ENCODE measurements around the gene KIAA1671. TPM values are rescaled to one million over a fixed set of nuclear protein-coding genes. Genes with fewer than 3 reads are reported as not detected.

The KIAA1671 gene
- total RNA-seq, 1 donor from 2014 or later: 14.5 TPM

DNA sequence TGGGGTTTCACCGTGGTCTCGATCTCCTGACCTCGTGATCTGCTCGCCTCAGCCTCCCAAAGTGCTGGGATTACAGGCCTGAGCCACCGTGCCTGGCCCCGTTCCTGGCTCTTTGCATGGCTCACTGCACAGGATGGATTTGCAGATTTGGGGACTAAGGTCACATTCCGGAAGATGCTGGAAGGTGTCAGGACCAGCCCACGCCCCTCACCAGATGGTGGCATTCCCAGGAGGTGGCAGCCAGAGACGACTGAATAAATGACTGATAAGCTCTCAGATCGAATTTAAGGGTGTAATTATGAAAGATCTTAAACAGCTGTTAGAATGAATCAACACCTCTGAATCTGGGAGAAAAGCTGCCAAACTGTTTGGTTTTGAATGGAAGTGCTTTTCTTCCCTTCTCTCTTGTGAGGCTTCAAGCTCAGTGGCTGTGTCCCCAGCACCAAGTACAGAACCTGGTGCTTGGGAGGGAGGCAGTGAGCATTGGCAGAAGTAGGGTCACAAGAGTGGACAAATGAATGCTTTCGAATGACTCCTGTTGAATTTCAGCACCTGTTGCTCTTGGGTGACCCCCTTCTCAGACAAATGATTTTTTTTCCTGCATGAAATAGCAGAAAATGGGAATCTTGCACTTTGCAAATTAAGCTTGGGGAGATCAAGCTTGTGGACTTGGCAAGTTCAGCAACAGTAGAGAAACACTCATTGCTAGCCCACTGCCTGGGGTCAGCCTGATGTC is 69.6 kb downstream of the KIAA1671 start:
- TF ChIP-seq, protein P1, sequence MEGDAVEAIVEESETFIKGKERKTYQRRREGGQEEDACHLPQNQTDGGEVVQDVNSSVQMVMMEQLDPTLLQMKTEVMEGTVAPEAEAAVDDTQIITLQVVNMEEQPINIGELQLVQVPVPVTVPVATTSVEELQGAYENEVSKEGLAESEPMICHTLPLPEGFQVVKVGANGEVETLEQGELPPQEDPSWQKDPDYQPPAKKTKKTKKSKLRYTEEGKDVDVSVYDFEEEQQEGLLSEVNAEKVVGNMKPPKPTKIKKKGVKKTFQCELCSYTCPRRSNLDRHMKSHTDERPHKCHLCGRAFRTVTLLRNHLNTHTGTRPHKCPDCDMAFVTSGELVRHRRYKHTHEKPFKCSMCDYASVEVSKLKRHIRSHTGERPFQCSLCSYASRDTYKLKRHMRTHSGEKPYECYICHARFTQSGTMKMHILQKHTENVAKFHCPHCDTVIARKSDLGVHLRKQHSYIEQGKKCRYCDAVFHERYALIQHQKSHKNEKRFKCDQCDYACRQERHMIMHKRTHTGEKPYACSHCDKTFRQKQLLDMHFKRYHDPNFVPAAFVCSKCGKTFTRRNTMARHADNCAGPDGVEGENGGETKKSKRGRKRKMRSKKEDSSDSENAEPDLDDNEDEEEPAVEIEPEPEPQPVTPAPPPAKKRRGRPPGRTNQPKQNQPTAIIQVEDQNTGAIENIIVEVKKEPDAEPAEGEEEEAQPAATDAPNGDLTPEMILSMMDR (conservative IDR thresholded peaks at IDR 0.05): no peak
- Mint-ChIP-seq H3K36me3 (ENCODE audit: low read depth) (peaks cover 4% of the 10 kb centered on the region), H3K4me3 (no peak overlapping the region), H3K27ac (ENCODE audit: unreplicated experiment) (no peak overlapping the region), H3K27me3 (ENCODE audit: low read depth) (no peaks in the 10 kb centered on the region), H3K9me3 (no peaks in the 10 kb centered on the region), H3K4me1 (peaks cover 66% of the 10 kb centered on the region)
- no peak for DNase-seq (ENCODE audit: low read depth, low spot score)

GRCh38 chr22:25023879-25024278 is 71.4 kb downstream of the KIAA1671 start:
- H3K4me3 Mint-ChIP-seq: no peak overlapping the region
- H3K4me1 Mint-ChIP-seq: peaks cover 63% of the 10 kb centered on the region
- no peak for DNase-seq (ENCODE audit: low read depth, low spot score)
- peak overlapping the region; percentile 91 for H3K27ac Mint-ChIP-seq (ENCODE audit: unreplicated experiment)
- no peaks in the 10 kb centered on the region for H3K36me3 Mint-ChIP-seq (ENCODE audit: low read depth)
- no peaks in the 10 kb centered on the region for H3K9me3 Mint-ChIP-seq
- TF ChIP-seq, protein P1 (conservative IDR thresholded peaks at IDR 0.05): no peak
- H3K27me3 Mint-ChIP-seq (ENCODE audit: low read depth): no peaks in the 10 kb centered on the region

- H3K27ac Mint-ChIP-seq (ENCODE audit: unreplicated experiment): peak overlapping the region; percentile 91
Observed at GRCh38 chr22:25024895-25025294, 72.4 kb downstream of the KIAA1671 start.

DNA sequence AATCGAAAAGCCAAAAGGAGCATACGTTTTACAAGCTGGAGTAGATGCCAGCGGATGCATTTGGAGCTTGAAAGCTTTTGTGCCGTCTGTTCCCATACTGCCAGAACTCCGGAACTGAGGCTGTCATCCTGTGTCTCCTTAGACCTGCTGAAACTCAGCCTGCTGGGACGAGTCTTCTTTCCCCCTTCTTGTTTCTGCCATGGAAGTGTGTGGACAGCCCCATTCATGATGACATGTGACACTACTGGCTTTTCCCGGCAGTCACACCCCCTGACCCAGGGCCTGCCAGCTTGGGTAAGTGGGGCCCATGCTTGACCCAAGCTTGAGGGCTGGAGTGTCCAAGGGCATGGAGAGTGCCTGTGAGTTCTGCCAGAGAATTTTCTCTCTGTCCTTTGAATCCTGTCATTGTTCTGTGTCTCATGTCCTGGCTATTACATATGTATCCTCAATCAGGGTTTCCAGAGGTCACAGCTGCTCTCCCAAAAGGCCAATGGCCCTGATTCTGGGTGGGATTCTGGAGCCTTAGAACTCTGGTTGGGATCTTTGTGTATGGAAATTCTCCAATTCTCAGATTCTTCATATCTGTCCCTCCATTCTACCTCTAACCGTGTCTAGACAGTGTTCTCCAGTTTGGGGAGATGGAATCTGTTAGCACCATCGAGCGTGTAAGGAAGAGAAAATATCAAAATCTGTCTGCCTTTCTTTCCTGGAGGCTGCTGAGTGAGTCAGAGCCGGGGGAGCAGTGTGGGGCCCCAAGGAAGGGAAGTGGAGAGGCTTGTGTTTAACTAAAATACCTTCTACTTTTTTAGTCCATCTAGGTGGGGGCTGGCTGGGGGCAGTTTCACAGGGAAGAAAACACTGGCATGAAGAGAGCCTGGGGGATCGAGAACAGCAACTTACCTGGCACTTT is 73.2 kb downstream of the KIAA1671 start:
- peak overlapping the region; percentile 58 for H3K4me3 Mint-ChIP-seq
- no peaks in the 10 kb centered on the region for H3K27me3 Mint-ChIP-seq (ENCODE audit: low read depth)

More at GRCh38 chr22:25024895-25025294, 72.4 kb downstream of the KIAA1671 start:
- H3K4me1 Mint-ChIP-seq: peaks cover 59% of the 10 kb centered on the region
- DNase-seq (ENCODE audit: low read depth, low spot score): no peak
- no peaks in the 10 kb centered on the region for H3K27me3 Mint-ChIP-seq (ENCODE audit: low read depth)
- H3K4me3 Mint-ChIP-seq: no peak overlapping the region
- TF ChIP-seq, protein P1 (conservative IDR thresholded peaks at IDR 0.05): no peak
- H3K36me3 Mint-ChIP-seq (ENCODE audit: low read depth): no peaks in the 10 kb centered on the region
- H3K9me3 Mint-ChIP-seq: no peaks in the 10 kb centered on the region

More for the DNA sequence above, 73.2 kb downstream of the KIAA1671 start:
- no peak for DNase-seq (ENCODE audit: low read depth, low spot score)
- Mint-ChIP-seq H3K27ac (ENCODE audit: unreplicated experiment) (peak overlapping the region; percentile 95), H3K9me3 (no peaks in the 10 kb centered on the region), H3K4me1 (peaks cover 53% of the 10 kb centered on the region), H3K36me3 (ENCODE audit: low read depth) (no peaks in the 10 kb centered on the region)
- TF ChIP-seq, protein P1 (conservative IDR thresholded peaks at IDR 0.05): no peak

Data from neural crest cell (in vitro differentiated cells).